IPS DF 19.7 (cell line): ENCODE data around the gene CBLB.

Experiments used
- DNase-seq: peaks from one replicate; pipeline ENCODE4 v3.0.0-alpha.2; 2013; ENCODE audit warnings: low read depth, low spot score

The CBLB gene

DNA sequence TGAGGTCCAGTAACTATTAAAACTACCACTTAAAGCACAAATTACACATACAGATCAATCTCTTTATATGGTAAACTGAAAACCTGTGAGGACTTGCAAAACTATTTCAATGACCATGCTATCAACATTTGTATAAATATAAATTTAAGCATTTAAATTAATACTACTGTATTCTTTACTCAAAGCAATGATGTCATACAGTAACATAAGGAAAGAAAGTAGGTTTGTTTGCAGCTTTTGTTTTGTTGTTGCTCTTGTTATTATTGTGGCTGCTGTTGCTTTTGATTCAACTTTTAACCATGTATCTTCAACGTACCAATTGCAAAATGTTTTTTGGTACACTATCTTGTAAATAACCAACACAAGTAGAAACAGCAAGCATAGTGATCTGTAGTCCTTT is 22.0 kb downstream of the CBLB start:
- DNase-seq = no peak

DNA sequence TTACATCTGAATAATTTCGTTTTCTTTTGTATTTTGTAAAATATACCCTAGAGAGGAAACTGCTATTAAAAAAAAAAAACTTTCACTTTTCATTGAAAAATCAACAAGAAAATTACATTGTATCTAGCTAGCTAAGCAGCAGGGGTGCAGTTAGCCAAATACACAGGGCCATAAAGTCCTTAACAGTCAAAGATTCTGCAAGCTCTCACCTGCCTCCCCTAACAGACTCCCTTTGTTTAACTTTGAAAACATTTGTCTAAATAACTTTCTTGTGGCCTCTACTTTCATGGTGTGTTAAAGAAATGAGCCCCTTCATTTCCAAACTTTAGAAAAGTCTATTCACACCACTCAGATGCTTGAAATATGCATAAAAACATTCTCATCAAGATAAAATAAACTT is 23.3 kb downstream of the CBLB start:
- DNase-seq = no peak

DNA sequence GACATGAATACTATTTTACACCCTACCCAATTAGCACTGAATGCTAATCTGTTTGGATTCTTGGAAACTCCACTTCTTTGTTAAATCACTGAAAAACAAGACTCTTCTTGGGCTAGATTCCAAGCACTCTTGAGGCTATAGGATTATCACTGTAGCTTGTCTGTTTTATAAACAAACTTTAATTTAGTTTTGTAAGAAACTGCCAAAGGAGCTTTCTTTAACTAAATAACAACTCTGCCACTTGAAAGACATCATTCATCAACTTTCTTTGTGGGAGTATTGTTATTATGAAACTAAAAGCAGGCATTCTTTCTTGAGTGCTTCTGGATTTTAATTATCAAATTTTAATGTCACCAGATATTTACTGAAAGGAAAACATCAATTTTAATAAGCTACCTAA is 24.1 kb downstream of the CBLB start:
- no peak for DNase-seq

DNA sequence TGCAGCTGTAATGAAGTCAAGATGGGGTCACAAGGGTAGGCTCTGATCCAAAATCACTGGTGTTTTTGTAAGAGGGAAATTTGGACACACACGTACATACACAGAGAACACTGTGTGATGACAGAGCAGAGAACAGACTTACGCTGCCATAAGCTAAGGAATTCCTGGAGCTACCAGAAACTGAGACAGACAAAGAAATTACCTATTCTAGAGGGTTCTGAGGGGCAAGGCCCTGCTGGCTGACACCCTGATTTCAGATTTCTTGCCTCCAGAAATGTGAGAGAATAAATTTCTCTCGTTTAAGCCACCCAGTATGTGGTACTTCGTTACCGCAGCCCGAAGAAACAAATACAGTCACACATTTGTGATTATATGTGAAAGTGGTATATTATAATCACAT is 24.8 kb downstream of the CBLB start:
- no peak for DNase-seq

DNA sequence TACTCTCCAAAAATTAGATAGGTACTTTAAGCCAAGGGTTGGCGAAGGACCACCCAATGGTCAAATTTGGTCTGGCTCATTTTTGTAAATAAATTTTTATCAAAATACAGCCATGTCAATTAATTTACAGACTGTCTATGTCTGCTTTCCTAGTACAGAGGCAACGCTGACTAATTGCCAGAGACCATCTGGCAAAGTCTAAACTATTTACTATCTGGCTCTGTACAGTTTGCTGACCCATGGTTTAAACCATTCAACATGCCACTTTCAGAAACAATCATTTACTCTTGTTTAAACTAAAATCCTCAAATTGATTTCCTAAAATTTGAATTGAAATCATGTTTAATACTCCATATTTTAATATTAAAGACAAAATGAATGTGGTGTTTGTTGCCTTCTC is 25.9 kb downstream of the CBLB start:
- no peak for DNase-seq

DNA sequence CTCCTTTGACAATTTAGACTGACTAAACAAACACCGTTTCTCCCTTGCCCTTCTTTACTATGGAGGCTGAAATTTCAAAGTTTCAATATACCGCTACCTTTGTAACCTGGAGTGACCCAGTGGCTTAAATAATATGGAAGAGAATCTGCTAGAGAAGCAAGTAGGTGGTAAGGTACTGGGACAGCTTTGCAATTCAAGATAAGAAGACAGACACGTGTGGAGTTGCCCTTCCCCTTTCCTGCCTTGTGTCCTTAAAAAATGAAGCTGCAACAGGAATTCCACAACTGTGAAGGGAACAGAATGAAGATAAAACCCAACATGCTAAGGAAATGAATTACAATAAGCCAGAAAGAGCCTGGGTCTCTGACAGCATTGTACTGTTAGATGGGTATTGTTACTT is 26.4 kb downstream of the CBLB start:
- no peak for DNase-seq

DNA sequence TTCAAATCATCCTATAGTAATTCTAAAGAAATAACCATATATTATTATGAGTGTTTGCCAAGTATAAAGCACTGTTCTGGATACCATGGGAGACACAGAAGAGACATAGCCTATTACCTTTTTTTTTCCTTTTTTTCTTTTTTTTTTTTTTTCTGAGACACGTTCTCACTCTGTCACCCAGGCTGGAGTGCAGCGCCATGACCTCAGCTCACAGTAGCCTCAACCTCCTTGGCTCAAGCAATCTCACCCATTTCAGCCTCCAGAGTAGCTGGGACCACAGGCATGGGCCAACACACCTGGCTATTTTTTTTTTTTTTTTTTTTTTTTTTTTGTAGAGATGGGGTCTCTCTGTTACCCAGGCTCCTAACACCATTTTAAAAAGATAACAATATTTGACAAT is 30.9 kb downstream of the CBLB start:
- DNase-seq = no peak

DNA sequence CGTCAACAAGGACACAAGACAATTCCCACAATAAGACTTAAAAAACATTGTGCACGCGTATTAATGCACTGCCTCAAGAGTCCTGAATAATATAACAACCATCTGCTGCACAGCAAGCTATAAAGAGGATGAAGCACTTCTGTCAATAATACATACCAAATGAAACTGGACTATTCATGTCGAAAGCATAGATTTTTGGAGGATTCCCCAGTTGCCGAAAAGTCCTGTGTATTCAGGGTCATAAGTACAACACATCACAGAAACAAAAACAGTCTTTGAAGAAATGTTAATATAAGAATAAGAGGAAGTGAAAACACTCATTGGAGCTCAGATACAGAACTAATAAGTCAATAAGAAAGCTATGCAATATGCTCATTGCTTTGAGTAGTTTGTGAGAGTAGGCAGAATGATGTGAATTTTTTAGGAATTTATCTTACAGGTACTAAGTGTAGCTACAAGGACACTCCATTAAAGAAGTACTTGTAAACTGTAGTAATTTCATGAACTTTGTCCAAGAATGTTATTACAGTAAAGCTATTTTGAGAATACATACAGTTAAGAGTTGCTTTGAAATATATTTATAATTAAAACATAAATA is 31.6 kb downstream of the CBLB start:
- DNase-seq = no peak

DNA sequence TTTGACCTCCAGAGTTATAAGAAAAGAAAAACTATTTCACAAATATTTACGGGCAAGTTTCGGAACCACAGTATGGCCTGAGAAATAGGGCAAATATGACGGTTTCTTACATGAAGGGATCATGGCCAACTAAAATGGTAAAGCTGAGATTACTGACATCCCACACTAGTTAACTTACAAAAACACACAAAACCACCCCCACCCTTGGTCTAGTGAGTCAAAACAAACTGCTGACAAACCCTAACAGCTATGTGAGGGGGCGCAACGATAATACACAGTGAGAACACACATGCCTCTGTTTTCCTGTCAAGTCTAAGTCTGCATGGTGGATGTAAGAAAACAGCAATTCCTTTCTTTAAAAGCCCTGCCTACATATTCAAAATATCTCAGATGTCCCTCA is 32.3 kb downstream of the CBLB start:
- DNase-seq = no peak

DNA sequence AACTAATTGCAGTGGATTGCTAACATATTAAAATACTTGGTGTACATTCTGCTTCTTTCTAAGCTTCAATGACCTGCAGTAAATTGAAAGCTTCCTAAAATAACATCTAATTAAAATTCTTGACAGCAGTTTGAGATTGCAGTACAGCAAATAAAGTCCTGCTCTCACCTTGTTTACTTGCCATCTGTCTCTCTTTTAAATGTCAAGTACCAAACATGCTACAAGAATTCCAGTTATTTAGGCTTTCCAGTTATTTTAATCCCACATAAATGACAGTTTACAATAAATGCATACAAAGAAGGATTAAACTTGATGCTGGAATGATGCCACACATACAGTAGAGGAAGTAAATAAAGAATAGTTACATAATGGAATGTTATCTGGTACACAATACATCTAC is 33.2 kb downstream of the CBLB start:
- no peak for DNase-seq

DNA sequence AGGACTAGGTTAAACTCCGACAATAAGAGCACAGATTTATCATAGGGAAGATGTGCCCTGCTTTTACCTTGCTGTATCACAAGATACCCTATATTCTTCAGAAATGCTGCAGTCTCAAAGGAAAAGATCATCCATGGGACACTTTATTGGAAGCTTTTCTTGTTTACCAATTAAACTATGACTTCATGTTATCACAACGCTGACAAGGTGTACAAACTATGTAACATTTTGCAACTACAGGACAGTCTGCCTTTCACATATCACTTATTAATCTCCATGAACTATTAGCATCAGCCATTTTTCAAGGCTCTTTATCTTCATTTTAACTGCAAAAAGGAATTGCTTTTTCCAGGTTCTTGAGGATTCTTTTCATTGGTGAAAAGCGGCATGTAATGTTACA is 34.0 kb downstream of the CBLB start:
- DNase-seq = no peak

DNA sequence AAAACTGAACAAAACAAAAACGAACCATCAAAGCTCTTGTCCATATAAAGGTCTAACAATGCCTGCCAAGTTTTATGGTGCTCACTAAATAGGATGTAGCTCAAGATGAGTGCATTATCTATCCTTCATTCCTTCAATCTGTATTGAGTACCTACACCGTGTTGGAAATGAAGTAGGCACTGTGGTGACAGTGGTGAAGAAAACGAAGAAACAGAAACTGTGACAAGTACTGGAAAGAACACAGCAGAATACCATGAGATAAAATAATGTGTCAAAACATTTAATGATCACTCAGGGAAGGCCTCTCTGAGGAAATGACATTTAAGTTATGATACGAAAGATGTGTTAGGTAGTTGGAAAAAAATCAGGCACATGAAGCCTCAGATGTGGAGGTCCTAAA is 36.2 kb downstream of the CBLB start:
- no peak for DNase-seq

DNA sequence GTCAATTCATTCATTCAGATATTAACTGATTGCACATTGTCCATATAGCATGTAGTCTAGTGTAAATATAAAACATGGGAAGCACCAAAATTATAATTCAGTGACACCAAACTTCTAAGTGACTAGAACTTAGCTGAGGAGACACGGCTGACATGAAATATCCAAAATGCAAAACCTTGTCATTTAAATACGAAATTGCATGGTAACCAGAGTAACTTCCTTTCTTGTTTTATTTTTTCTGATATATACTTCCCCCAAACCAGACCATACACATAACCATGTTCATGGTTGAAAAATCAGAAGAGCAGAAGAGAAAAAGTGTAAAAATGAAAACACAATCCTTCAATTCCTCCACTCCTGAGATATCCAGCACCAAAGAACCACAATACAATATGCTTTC is 38.0 kb downstream of the CBLB start:
- DNase-seq = no peak

DNA sequence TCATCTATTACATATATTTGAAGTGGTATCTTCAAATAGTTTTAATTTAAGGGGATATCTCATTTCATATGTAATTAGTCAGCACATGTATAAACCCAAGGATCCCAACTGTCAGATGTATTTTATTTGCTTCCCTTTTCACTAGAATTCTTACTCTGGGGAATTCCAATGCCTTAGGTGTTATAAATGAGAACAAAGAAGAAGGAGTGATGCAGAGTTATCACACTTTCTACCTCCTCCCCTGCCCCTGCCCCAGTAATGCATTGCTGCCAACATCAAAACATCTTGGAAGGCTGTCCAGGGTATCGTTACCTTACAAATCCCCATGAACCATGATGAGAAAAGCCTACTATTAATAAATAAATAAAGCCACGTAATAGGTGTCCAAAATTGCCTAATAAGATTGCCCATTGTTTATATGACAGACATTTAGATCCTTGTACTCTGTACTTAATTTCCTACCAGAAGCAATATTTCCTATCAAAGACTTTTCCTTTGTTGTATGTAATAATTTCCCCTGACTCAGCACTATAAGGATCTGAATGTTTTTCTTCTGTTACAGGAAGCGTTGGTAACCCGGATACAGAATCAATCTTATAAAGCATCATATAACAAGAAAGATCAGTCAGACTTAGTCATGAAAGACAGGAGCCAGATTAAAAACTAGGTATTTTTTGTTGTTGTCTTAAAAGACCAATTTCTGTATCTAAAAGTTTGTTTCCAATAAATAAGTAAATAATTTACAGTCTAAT is 38.8 kb downstream of the CBLB start:
- no peak for DNase-seq

DNA sequence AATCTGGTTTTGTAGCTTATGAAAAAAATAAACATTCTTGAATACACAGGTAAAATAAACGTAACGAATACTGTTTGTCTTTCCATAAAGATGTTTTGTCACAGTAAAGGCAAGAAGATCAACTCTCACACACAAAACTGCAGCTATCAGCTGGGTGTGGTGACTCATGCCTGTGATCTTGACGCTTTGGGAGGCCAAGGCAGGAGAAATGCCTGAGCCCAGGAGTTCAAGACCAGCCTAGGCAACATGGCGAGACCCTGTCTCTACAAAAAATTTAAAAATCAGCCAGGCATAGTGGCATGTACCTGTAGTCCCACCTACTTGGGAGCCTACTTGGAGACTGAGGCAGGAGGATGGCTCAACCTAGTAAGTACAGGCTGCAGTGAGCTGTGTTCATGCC is 39.6 kb downstream of the CBLB start:
- no peak for DNase-seq

DNA sequence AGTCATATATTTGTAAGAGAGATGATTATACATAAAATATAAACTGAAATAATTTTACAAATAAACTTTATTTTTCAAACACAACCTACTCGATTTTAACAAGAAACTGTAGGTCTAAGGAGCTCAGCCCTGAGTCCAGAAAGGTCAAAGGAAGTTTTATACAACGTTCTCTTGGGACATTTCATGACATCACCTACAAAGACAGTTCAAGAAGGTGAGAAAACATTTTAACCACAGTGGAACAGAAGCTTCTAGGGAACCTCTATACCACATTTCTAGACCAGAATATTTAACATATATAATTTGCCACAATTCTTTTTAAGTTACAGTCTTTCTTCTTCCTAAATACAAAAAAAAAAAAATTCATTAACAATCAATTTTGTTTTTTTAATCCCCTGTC is 40.1 kb downstream of the CBLB start:
- no peak for DNase-seq

DNA sequence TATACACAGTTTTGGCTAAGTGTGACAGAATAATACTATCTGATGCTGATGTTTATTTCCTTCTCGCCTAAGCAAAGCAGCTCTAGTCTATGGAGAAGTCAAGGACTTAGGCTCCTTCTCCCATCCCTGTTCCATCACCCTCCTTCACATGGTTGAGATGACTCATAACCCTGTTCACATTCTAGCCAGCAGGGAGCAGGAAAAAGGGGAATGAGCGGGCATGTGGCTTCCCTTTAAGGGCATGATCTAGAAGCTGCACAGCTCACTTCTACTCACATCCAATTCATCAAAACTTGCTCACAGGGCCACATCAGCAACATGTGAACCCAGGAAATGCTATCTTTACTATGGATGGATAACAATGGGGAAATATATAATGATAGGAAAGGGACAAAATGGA is 40.9 kb downstream of the CBLB start:
- no peak for DNase-seq

DNA sequence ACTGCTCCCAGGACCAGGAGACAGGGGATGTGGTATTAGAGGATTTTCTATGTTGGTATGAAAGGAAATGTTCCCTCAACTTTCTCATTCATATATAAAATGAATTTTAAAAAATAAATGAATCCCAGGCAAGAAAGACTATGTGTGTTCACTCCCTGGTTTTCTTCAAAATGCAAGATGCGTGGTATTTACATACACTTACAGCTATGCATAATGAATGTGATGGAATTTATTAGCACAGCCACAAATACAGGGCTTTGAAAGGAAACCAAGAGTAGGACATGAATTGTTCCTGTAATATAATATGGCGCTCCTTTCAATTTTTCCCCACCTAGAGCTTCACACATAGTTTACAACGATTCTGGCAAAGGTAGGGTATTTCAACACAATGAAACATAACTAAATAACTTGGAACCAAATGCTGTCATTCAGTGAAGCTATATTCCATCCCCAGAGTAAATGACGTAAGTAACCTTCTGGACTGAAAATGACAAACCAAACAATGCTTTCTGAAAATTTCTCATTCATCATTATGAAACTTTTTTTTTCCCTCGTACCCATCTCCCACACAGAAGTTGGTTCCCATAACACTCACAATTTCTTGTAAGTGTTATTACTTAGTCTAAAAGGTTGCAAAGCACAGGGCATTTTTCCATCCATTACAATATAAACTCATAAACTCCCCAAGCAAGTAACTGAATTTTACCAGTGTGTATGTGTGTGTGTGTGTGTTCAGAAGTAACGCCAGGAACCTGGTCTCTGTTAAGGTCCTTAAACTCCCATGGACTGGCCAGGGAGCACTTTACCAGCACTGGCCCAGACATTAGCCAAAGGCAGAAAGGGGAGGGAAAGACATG is 41.8 kb downstream of the CBLB start:
- no peak for DNase-seq

DNA sequence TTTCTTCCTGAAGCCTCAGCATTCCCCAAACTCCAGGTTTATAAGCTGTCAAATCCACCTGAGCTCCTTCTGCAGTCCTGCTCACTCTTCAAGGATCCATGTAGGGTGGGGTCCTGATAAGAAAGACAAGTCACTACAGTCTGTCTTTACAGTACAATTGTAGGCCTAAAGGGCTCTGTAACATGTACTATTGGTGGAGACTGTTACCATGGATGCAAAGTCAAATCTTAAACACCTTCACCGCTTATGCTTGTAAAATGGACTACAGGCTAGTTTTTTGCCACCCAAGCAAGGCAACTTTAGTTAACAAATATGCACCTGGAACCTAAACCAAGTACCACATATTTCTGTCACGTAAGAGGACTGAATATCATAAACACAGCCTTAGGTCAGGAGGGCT is 44.7 kb downstream of the CBLB start:
- DNase-seq = no peak

DNA sequence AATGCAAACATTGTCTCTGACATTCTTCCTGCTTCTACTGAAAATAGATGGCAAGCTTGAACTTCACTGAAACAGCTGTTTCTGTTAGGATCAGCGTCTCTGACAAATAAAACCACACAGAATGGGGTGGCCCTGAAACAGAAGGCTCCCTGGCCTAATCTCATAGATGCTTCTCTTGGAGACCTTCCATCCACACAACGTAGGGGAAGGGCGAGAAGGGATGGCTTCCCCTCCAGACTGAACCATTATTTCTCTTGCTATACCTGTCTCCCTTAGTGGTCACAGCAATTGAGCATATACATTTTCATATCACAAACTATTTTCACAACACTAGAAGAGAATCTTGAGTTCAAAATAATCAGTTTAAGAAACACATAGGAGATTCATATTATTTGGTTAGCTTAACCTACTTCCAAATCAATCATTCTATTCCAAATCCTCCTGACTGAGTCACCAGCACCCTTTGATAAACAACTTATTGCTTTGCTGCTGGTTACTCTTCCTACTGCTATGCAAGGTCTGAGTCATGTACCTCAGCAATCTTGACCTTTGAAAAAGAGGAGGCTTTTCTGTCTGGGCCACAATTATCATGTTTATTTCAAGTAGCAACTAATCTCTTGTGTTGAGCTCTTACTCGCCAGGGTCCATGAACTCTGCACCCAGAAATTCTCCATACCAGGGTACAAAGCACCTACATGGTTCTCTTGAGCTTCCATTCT is 45.5 kb downstream of the CBLB start:
- DNase-seq = no peak

DNA sequence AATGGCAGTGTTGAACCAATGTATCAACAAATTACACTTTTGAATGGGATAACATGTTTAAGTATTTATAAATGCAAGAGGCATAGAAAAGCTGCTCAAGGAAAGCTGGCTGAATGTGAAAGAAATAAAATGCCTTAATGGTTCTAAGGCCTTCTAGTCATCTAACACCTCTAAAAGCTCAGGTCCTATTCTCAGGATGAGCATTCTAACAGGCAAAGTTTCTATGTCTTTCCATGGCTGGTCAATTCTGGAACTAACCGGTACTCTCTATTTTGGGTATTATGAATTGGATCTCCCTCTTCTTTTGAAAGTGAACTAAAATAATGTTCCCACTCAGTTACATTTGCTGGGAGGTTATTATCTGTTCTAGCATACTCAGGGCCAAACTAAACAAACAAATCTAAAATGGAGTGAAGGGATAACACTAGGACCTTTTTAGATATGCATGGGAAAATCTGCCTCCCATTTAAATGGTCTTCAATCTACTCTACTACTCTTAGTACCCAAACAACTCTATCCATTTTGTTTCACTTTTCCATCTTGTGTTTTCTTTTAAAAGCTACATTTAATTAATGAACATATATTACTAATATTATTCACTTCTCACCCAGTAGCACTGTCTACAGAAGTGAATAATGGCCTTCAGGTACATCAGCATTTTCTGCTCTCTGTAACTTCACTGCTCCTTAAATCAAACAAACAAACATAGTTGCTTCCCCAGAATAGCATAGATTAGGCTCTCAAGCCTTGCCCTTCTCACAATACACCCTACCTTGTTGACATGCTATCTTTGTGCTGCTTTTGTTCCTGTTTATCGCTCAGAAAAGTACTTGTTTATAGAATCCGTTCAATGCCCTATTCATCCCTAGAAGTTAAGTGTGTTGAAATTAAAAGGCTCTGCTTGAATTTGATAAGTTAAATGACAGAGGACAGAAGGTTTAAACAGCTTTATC is 46.4 kb downstream of the CBLB start:
- DNase-seq = no peak
